Muscle of leg (tissue), 11 donors: ENCODE data around the gene GZMA. TPM values are rescaled to one million over a fixed set of nuclear protein-coding genes. Genes with fewer than 3 reads are reported as not detected.
"Not testable (repeated sequence)": the region's sequence is repeated elsewhere in the genome, so short reads cannot be mapped to it uniquely, and the experiment has no call there.

Experiments
- DNase-seq: peaks from one replicate; pipeline ENCODE4 v3.0.0; 2013
- H3K27ac ChIP-seq: one replicate; pipeline ENCODE4 v1.5.1; 2013; ENCODE audit warnings: mild to moderate bottlenecking, low read length, control low read depth
- H3K27me3 ChIP-seq: one replicate; pipeline ENCODE4 v1.6.1; 2013; ENCODE audit warnings: low read length; ENCODE audit not compliant: control insufficient read depth, insufficient read depth
- H3K36me3 ChIP-seq: one replicate; pipeline ENCODE4 v1.6.1; 2013; ENCODE audit warnings: low read length; ENCODE audit not compliant: control insufficient read depth, insufficient read depth
- H3K4me1 ChIP-seq: one replicate; pipeline ENCODE4 v1.6.1; 2013; ENCODE audit warnings: low read length; ENCODE audit not compliant: control insufficient read depth, insufficient read depth
- H3K4me3 ChIP-seq: one replicate; pipeline ENCODE4 v1.5.1; 2013; ENCODE audit warnings: low read length, control low read depth
- H3K9me3 ChIP-seq: replicated peaks from 2 replicates; pipeline ENCODE4 v1.6.1; 2013; ENCODE audit warnings: low read depth, low read length; ENCODE audit not compliant: control insufficient read depth
- WGBS: methylation state at CpG from one replicate; pipeline ENCODE4 v1.1.5; 2013; ENCODE audit warnings: missing lambda C conversion rate; ENCODE audit not compliant: insufficient coverage; 5-methylcytosine and 5-hydroxymethylcytosine counted together
- polyA plus RNA-seq, 8 donors: library from polyadenylated mRNA; unstranded; fragments of 120-200 nt; gene quantifications; one replicate each; pipeline versions ENCODE4 v1.2.1 to v1.2.3, GENCODE V29; 2013; ENCODE audit warnings: inconsistent platforms in 1 of 8, low replicate concordance in 1 of 8; ENCODE audit not compliant: insufficient read length in 8 of 8, insufficient read depth in 1 of 8
- total RNA-seq: library from RNA; stranded (reverse); fragments of 120-200 nt; gene quantifications from one replicate; pipeline ENCODE4 v1.2.4, GENCODE V29; 2013

Gene GZMA
- total and polyA plus RNA-seq, 9 donors: 0.25 to 2.1 (median 0.85) TPM; not detected in 1

DNA sequence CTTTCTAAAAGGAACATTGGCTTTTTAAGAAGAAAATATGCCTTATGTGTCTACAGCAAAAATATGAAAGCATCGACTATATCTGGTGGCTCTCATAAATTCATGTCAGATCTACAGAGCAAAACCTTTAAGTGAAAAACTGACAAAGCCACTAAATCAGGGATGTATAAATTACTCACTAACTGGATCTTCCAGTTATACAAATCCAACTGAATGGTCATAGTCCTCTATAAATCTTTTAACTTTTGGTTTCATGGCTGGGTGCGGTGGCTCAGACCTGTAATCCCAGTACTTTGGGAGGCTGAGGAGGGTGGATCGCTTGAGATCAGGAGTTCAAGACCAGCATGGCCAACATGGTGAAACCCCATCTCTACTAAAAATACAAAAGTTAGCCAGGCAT, 29.2 kb upstream of the GZMA start:
- Histone ChIP-seq H3K4me1 (peaks cover 3% of the 10 kb centered on the region), H3K36me3 (no peaks in the 10 kb centered on the region), H3K9me3 (no peaks in the 10 kb centered on the region), H3K4me3 (no peak overlapping the region), H3K27ac (no peak overlapping the region), H3K27me3 (no peaks in the 10 kb centered on the region)
- DNase-seq: no peak
- no CpG with 5 or more reads among the region's 3 CpGs for WGBS

DNA sequence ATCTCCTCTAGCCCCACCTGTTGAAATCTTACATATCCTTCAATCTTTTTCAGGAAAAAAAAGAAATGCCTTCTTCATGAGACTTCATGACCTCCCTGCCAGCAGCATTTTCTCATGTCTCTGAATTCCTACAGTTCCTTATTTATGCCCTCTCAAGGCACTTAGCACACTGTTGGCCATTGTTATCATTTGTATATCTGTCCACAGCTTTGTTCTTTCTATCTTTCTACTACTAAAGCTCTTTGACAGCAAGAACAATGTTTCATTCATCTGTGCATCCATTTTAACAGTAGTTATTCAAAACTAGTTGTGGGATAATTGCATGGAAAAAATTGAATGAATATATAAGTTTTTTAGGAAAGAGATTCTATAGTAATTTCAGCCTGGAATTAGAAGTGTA, 20.9 kb upstream of the GZMA start:
- Histone ChIP-seq H3K27ac (no peak overlapping the region), H3K36me3 (no peaks in the 10 kb centered on the region)
- DNase-seq: no peak

DNA sequence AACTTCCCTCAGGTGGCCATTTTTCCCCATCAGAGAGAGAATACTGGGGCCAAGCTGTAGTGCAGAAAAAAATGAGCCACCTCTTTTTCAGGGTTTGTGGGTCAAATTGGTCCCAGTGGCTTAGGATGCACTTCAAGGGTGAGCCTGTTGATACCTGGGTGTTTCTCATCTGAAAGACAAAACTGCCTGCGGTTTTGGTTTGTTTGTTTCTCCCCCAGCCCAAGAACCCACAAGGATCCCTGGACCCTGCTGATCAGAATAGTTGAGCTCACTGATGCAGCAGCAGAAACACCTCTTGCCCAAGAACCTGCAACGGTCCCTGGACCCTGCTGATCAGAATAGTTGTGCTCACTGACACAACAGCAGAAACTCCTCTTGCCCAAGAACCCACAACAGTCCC, 13.1 kb upstream of the GZMA start:
- 63% methylated on average over 2 of the region's 2 CpGs for WGBS
- not testable (repeated sequence) for H3K4me3 ChIP-seq, H3K27me3 ChIP-seq, H3K4me1 ChIP-seq, H3K27ac ChIP-seq, H3K36me3 ChIP-seq, H3K9me3 ChIP-seq, DNase-seq

More for the DNA sequence above, 20.9 kb upstream of the GZMA start:
- Histone ChIP-seq H3K27me3 (no peaks in the 10 kb centered on the region), H3K9me3 (peaks cover 2% of the 10 kb centered on the region), H3K4me1 (no peaks in the 10 kb centered on the region), H3K4me3 (no peak overlapping the region)

DNA sequence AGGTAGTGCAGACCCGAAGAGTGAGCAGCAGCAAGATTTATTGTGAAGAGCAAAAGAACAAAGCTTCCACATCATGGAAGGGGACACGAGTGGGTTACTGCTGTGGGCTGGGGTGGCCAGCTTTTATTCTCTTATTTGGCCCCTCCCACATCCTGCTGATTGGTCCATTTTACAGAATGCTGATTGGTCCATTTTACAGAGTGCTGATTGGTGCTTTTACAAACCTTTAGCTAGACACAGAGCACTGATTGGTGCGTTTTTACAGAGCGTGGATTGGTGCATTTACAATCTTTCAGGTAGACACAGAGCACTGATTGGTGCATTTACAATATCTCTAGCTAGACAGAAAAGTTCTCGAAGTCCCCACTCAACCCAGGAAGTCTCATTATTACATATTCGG, 11.4 kb upstream of the GZMA start:
- not testable (repeated sequence) for H3K9me3 ChIP-seq, H3K36me3 ChIP-seq, H3K4me3 ChIP-seq, H3K4me1 ChIP-seq, DNase-seq, H3K27ac ChIP-seq, H3K27me3 ChIP-seq
- 84% methylated on average over 3 of the region's 6 CpGs for WGBS

DNA sequence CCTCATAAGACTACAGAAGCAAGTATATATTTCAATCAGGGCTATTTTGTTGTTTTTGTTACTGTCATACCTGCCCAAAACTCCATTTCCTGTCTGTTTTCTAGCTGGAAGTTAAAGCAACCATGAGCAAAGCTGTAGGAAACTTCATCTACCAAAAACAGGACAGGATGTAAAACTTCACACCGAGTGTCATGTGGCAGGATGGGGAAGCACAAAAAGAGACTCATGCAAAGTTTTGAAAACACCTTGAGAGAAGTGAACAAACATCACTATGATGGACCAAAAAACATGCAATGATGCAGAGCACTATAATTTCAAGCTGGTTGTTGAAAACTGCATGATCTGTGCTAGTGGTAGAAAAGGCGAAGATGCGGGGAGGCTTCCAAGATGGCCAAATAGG, 6.3 kb upstream of the GZMA start:
- H3K4me1 ChIP-seq: no peaks in the 10 kb centered on the region
- 84% methylated on average over 2 of the region's 3 CpGs for WGBS
- H3K36me3 ChIP-seq: no peaks in the 10 kb centered on the region
- no peaks in the 10 kb centered on the region for H3K27me3 ChIP-seq
- H3K27ac ChIP-seq: no peak overlapping the region
- DNase-seq: no peak
- H3K9me3 ChIP-seq: no peaks in the 10 kb centered on the region
- no peak overlapping the region for H3K4me3 ChIP-seq

DNA sequence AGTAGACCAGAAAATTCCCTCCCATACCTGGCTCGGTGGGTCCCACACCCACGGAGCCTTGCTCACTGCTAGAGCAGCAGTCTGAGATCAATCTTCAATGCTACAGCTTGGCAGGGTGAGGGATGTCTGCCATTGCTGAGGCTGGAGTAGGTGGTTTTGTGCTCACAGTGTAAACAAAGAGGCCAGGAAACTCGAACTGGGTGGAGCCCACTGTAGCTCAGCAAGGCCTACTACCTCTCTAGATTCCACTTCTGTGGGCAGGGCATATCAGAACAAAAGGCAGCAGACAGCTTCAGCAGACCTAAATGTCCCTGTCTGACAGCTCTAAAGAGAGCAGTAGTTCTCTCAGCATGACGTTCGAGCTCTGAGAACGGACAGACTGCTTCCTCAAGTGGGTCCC, 5.6 kb upstream of the GZMA start:
- H3K27me3 ChIP-seq: no peaks in the 10 kb centered on the region
- H3K27ac ChIP-seq: no peak overlapping the region
- H3K4me1 ChIP-seq: no peaks in the 10 kb centered on the region
- DNase-seq: no peak
- H3K36me3 ChIP-seq: no peaks in the 10 kb centered on the region
- 72% methylated on average over 3 of the region's 6 CpGs for WGBS
- H3K4me3 ChIP-seq: no peak overlapping the region
- H3K9me3 ChIP-seq: peaks cover 2% of the 10 kb centered on the region

DNA sequence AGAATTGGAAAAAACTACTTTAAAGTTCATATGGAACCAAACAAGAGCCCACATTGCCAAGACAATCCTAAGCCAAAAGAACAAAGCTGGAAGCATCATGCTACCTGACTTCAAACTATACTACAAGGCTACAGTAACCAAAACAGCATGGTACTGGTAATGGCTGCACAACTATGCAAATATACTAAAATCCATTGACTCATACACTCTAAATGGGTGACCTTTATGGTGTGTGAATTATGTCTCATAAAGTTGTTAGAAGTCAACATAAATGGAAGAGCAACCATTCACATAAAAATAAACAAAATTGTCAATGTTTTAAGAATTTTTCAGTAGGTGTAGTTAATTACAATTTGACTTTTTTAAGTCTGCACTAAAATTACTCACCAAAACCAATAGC, 1.3 kb upstream of the GZMA start:
- not testable (repeated sequence) for H3K27ac ChIP-seq, DNase-seq, H3K4me1 ChIP-seq, H3K36me3 ChIP-seq, H3K4me3 ChIP-seq, H3K9me3 ChIP-seq, H3K27me3 ChIP-seq

DNA sequence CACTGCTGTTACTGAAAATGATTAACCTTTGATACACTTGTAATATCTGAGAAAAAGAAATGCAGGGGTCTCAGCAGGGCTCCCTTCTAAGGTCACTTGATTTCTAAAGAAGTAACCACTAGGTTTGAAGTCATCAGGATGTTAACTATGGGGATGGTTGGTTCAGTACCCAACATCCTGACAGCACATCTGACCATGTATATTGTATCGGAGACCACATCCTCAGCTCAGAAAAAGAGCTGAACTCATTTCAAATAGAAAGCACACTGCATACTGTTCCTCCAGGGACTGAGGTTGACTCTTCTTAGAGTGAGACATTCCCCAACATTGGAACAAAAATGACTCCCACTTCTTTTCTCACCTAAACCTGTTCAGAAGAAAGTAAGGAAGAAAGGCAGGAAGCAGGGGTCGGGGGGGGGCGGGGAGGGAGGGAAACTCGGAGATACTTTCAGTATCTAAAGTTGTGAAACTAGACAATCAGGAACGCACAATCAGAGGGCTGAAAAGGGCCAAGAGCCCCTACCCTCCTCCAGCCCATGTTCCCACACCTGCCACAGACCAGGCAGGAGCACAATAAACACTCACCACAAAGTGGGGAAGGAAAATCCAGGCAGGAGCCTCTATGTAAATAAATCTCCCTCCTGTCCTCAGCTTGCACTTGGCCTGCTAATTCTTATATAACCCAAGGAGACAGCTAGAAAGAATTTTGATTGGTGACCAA, 730 bp upstream of the GZMA start:
- no peak overlapping the region for H3K27ac ChIP-seq
- H3K36me3 ChIP-seq: no peaks in the 10 kb centered on the region
- H3K4me3 ChIP-seq: no peak overlapping the region
- H3K27me3 ChIP-seq: no peaks in the 10 kb centered on the region
- WGBS: no CpG with 5 or more reads among the region's 5 CpGs
- DNase-seq: no peak
- no peaks in the 10 kb centered on the region for H3K4me1 ChIP-seq
- H3K9me3 ChIP-seq: peaks cover 2% of the 10 kb centered on the region

DNA sequence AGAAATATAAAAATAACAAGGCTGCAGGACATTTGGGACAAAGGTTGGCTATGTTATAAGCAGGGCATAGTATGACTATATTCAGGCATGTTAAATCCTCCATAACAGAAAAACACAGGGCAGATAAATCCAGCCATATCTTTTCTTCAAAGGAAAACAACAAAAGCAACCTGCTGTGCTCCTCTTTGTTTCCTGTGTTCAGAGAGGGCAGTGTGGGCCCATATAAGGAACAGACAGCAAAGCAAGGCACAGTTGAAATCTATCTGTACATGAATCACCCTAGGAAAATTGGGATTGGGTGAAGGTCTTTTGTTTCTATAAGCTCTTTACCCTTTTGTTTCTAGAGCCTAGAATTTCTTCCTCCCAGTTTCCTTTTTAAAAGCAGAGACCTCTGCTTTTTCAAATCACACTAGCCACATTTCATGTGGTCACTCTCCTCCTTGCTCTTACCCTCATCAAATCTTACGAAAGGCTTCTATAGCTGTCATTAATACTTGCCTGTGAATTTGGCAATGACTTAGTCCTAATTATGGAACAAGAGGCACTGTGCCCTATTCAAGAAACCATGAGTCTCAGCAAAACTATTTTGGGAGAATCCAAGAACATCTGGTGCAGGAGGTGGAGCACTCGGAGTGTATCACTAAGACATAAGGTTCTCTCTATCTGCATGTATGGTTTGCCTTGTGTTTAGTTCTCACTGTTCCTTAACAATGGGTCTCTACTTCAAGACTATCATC, 1.8 kb downstream of the GZMA start:
- no peaks in the 10 kb centered on the region for H3K27me3 ChIP-seq
- H3K4me3 ChIP-seq: no peak overlapping the region
- DNase-seq: no peak
- no peaks in the 10 kb centered on the region for H3K36me3 ChIP-seq
- H3K4me1 ChIP-seq: no peaks in the 10 kb centered on the region
- peaks cover 2% of the 10 kb centered on the region for H3K9me3 ChIP-seq
- WGBS: no CpG with 5 or more reads among the region's 2 CpGs
- no peak overlapping the region for H3K27ac ChIP-seq

DNA sequence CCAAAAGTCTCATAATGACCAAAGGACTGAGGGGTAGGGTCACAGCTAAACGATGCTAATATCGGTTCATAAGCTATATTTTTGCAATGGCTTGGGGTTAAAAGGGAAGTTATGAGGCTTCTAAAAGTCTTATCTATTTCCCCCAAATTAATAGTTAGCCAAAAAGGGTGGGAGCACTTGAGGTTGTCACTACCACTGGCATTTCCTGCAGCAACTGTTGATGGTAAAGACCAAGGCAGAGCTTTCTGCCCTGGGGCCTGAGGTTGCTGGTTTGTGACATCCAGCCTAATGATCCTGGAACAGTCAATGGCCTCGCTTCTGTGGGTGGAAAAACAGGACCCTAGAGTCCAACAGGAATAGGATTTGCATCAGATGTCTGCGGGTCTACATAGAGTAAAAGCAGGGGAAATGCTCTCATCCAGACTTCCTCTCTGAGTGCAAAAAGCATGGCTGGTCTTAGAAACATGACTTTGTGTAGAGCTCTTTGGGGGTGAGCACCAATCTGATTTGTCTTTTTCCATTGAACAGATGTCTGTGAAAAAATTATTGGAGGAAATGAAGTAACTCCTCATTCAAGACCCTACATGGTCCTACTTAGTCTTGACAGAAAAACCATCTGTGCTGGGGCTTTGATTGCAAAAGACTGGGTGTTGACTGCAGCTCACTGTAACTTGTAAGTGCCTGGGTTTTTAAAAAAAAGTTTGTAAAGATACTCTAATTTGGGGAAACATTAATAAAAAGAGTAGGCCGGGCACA, 2.7 kb downstream of the GZMA start:
- 69% methylated on average over 2 of the region's 5 CpGs for WGBS
- no peak for DNase-seq
- H3K4me3 ChIP-seq: no peak overlapping the region
- no peaks in the 10 kb centered on the region for H3K4me1 ChIP-seq
- H3K9me3 ChIP-seq: peaks cover 2% of the 10 kb centered on the region
- H3K36me3 ChIP-seq: no peaks in the 10 kb centered on the region
- no peak overlapping the region for H3K27ac ChIP-seq
- no peaks in the 10 kb centered on the region for H3K27me3 ChIP-seq
